A673 (cell line): ENCODE results near the gene TSPAN7.

Experiments used
- EZH2 ChIP-seq: fragments of 200-600 bp; sonication (generic); IDR thresholded peaks from 2 replicates; pipeline ENCODE4 v1.6.1; 2017; ENCODE audit warnings: borderline replicate concordance, low read depth, mild to moderate bottlenecking, mixed read lengths, antibody characterized with exemption, low read length; ENCODE audit not compliant: poor library complexity, severe bottlenecking
- TF ChIP-seq, protein P1 (sequence below): fragments of 300-800, 200-600 bp; sonication (generic); conservative IDR thresholded peaks from 2 replicates; pipeline ENCODE4 v1.5.1; 2017; ENCODE audit warnings: low read depth, mild to moderate bottlenecking, antibody characterized with exemption, low read length, moderate library complexity, mixed read lengths

- no peak for TF ChIP-seq EZH2
- TF ChIP-seq, protein P1, sequence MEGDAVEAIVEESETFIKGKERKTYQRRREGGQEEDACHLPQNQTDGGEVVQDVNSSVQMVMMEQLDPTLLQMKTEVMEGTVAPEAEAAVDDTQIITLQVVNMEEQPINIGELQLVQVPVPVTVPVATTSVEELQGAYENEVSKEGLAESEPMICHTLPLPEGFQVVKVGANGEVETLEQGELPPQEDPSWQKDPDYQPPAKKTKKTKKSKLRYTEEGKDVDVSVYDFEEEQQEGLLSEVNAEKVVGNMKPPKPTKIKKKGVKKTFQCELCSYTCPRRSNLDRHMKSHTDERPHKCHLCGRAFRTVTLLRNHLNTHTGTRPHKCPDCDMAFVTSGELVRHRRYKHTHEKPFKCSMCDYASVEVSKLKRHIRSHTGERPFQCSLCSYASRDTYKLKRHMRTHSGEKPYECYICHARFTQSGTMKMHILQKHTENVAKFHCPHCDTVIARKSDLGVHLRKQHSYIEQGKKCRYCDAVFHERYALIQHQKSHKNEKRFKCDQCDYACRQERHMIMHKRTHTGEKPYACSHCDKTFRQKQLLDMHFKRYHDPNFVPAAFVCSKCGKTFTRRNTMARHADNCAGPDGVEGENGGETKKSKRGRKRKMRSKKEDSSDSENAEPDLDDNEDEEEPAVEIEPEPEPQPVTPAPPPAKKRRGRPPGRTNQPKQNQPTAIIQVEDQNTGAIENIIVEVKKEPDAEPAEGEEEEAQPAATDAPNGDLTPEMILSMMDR = no peak
Observed at GRCh38 chrX:38561951-38562719, 793 bp downstream of the TSPAN7 start.
